Neural progenitor cell (in vitro differentiated cells): ENCODE data around the gene KCP.

Source experiments
- EZH2 ChIP-seq: fragments of 200-600 bp; sonication (generic); IDR thresholded peaks from 2 replicates; pipeline ENCODE4 v1.6.1; 2017; ENCODE audit warnings: antibody characterized with exemption, mild to moderate bottlenecking, moderate library complexity
- TF ChIP-seq, protein P1 (sequence below): fragments of 200-600 bp; sonication (generic); IDR thresholded peaks from 2 replicates; pipeline ENCODE4 v1.5.1; 2017; ENCODE audit warnings: antibody characterized with exemption, mild to moderate bottlenecking

DNA sequence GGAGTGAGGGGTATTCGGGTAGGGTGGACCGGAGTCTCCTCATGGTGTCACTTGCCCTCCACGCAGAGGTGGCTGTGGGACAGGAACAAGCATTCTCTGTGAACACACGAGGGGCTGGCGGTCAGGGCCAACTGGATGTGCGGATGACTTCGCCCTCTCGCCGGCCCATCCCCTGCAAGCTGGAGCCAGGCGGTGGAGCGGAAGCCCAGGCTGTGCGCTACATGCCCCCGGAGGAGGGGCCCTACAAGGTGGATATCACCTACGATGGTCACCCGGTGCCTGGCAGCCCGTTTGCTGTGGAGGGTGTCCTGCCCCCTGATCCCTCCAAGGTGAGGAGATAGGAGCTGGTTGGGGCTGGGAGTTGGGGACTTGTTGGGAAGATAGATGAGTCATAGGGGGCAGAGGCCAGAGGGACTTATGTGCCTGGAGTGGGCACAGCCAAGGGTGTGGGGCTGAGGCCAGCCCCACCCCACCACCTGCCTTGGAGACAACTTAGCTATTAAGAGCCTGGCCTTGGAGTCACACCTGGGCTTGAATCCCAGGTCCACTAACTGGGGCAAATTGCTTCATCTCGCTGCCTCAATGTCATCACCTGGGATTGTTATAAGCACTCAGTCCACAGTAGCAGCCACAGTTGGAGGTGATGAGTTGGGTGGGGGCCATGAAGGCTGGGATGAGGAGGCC lies 66.4 kb downstream of the KCP start:
- TF ChIP-seq EZH2 = no peak
- TF ChIP-seq, protein P1, sequence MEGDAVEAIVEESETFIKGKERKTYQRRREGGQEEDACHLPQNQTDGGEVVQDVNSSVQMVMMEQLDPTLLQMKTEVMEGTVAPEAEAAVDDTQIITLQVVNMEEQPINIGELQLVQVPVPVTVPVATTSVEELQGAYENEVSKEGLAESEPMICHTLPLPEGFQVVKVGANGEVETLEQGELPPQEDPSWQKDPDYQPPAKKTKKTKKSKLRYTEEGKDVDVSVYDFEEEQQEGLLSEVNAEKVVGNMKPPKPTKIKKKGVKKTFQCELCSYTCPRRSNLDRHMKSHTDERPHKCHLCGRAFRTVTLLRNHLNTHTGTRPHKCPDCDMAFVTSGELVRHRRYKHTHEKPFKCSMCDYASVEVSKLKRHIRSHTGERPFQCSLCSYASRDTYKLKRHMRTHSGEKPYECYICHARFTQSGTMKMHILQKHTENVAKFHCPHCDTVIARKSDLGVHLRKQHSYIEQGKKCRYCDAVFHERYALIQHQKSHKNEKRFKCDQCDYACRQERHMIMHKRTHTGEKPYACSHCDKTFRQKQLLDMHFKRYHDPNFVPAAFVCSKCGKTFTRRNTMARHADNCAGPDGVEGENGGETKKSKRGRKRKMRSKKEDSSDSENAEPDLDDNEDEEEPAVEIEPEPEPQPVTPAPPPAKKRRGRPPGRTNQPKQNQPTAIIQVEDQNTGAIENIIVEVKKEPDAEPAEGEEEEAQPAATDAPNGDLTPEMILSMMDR = no peak
